GM19438 (cell line): ENCODE data around the gene NATD1.

Experiments used
- ATAC-seq: cut with Tn5 transposase; IDR thresholded peaks from one replicate; pipeline ENCODE4 v1.9.1; 2021; ENCODE audit warnings: low read depth; ENCODE audit not compliant: unreplicated experiment

The NATD1 gene

DNA sequence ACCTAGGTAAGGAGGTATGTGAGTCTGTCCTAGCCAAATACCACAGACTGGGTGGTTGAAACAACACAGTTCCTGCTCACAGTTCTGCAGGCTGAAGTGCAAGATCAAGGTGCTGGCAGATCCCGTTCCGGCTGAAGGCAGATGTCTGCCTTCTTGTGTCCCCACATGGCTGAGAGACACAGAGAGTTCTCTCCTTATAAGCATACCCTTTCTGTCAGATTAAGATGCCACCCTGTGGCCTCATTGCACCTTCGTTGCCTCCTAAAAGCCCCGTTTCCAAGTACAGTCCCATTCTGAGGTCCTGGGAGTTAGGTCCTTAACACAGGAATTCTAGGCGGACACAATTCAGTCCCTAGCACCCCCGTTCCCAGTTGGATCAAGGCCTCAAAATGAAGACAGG is 30.1 kb downstream of the NATD1 start:
- no peak for ATAC-seq

DNA sequence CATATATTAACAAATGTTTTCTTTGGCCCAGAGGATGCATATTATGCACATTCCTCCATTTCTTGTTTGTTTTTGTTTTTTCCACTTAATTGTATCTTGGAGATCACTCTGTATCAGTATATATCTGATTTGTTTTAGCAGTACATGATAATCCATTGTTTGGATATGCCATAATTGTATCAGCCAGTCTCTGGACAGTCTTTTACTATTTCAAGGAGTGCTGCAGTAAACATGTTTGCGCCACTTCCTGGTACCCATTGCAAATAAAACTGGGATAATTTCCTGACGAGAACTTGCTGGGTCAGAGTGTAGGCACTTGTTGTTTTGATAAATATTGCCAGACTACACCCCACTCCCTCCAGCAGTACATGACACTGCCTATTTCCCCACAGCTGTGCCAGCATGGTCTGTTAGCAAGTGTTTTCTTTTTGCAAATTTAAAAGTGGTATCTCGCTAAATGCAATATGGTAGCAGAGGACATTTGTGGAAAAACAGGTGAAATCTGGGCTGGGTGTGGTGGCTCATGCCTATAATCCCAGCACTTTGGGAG is 34.3 kb downstream of the NATD1 start:
- no peak for ATAC-seq

DNA sequence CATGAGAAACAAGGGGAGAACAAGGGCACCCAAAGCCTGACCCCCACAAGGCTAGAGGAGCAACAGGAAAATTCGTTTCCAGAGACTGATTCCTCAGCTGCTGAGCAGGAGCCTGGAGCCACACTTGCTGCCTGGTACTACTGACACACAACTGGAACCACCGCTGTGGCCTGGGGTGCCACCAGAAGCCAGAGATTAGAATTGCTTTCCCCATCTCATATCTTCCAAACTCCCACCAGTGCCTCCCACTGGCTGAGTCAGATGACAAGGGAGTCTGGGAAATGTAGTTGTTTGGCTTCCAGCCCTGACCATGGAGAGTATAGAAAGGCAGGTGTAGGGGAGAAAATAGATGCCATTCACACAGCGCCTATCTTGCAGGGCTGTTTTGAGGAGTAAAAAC is 35.1 kb downstream of the NATD1 start:
- ATAC-seq, result no peak

DNA sequence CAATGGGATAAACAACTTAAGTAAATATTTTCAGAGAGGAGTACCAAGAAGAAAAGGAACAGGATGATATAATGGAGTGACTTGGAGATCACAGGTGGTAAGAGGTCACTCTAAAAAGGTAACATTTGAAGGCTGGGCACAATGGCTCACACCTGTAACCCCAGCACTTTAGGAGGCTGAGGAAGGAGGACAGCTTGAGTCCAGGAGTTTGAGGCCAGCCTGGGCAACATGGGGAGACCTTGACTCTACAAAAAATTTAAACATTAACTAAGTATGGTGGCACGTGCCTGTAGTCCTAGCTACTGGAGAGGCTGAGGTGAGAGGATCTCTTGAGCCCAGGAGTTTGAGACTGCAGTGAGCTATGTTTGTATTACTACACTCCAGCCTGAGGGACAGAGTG is 35.9 kb downstream of the NATD1 start:
- no peak for ATAC-seq

DNA sequence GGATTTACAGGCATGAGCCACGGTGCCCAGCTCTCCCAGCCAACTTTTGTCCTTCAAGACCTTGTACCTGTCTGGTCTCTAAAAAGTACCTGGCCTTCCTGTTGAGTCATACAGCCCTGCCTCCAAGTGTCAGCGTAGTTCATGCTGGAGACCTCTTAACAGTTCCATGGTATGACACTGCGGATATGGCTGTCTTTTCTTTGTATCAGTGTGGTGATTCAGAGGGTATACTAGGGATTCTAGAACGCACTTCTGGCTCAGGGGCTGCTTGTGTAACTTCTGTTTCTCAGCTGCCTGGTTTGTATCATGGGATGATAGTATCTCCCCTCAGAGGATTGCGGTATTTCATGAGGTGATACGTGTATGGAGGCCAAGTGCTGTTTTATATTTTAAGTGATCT is 37.3 kb downstream of the NATD1 start:
- no peak for ATAC-seq

DNA sequence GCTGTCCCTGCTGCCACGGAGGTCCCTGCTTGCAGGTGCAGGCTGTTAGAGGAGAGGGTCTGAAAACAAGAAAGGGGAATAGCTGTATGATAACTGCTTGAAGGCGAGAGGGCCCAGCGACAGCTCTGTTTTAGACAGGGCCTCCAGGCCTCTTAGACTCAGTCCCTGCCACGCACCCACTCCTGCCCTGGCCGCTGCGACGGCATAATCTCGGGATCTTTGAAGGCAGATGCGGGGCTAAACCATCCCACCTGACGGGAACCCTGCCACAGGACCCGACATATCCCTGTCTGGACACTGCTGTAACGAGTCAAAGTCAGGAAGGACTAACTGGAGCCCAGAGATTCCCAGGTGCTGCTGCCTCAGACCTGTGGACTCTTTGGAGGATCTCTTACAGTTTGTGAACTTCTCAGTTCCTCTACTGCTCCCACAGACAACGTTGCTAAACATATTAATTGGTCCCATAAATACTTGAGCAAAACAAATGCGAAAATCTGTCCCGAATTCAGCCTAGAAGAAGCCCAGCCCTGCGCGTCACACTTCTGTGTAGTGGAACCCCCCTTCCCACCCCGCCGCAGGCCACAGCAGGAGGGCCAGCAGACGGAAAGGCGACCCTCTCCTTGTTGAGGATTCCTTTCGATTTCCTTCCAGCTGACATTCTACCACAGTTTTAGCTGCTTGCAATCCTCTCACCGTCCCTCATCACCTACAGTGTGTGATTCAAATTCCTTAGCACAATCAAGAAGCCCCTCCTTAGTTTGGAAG is 38.3 kb downstream of the NATD1 start:
- ATAC-seq, result peak; percentile 21

DNA sequence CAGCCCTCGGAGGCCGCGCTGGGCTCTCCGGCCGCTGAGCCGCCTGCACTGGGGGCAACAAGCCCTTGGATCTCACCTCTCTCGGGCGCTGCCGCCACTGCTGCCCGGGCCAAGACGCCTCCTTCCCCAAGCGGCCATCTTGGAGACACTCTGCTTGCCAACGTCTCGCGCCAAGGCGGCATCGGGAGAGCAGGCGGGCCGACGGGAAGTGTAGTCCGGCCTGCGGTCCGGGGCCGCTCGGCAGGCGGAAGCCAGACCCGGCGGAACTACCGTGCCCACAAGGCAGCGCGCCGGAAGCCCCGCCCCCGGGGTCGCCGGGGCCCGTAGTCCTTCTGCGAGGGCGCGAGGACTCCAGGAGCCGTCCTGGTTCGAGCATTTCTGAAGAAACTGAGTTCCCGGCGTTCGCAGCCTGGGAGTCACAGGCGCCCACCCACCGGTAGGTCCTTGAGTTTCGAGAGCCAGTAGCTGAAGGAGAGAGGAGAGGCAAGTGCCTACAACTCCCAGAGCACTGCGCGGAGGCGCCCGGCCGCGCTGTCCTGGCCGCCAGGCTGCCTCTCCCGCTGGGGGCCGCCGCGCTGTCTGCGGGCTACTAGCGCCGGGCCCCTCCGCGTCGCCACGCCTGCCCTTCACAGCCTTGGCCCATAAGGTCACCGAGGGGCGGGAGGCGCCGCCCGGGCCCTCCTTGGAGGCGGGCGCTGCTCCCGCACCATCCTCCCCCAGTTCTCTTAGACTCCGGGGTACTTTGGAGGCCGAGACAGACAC is 39.0 kb downstream of the NATD1 start, which contains the start of gene TMEM11:
Gene TMEM11 (minus strand): TSS at position 147 of the 762 bp plus-strand sequence. CDS start 9 bp downstream, at position 138.
- ATAC-seq, result peak; percentile 84

DNA sequence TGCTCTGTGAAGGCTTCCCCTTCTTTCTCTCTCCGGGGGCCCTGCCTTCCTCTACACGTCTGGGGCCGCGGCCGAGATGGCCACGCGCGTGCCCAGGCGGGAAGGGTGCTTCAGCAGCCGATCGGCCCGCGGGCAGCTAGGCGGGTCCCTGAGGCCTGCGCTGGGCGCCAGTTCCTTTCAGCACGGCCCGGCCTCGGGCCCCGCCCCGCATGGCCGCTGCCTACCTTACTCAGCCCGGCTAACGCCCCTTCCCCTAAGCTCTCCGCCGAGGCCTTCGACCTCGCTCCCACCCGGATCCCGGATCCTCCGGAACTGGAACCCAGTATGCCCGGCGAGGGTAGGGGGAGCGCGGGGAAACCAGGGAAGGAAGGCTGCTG is 39.6 kb downstream of the NATD1 start:
- peak; percentile 8 for ATAC-seq

DNA sequence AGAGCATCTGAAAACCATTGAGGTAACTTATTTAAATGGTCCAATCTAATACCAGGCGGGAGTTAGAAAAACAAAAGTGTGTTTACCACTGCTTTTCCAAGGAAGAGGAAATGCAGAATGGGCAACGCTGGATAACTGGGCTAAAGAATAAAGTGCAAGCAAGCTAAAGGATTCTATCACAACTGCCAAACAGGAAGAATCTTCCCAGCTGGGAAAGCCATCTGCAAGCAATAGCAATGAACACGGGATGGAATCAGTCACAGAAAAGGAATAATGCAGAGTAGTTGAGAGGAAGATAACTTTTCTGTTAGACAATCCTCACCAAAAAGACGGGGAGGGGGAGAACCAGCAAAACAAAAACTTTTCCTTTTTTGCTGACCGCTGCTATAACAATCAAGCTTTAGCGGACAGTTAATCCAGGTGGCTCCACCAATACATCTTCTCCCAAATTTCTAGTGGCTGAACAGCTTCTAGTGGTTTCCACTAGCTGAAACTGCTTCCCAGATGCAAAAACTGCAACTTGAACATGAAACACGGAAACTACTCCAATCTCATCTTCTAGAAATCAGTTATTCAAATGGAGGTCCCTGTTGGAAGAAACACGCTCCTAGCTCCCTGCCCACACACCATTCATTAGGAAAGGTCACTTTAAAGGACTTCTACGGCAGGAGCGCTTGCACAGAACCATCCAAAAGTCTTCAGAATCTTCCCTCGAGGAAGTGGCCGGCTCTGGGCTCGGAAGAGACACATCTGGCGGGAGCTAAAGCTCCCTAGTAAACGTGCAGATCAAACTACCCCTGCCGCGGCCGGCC is 40.2 kb downstream of the NATD1 start:
- ATAC-seq, result no peak

DNA sequence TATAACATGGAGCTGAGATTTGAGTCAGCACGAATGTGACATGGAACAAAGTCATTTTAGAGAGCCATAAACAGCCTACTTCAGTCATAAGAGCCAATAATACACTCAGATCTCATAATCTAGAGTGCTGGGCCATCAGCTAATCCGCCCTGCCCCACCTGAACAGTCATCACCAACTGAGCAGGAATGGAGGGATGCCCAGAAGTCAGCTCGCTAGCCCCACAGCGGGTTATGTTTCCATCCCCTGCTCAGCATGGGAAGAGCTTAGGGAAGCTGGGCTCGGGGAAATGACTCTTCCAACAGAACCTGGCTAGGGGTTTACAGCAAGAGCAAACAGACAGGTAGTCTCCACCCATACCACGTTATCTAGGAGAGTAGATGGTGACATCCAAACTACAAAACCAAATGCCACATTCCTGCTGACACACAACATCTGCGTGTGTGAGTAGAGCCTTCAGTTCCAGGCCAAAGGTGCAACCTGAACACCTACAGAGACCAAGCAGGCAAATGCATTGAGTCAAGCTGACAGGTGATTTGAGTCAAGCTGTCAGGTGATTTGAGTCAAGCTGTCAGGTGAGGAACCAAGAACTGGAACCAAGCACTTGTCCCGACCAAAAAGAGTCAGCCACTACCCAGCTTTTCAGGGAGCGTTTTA is 41.3 kb downstream of the NATD1 start:
- ATAC-seq, result no peak

DNA sequence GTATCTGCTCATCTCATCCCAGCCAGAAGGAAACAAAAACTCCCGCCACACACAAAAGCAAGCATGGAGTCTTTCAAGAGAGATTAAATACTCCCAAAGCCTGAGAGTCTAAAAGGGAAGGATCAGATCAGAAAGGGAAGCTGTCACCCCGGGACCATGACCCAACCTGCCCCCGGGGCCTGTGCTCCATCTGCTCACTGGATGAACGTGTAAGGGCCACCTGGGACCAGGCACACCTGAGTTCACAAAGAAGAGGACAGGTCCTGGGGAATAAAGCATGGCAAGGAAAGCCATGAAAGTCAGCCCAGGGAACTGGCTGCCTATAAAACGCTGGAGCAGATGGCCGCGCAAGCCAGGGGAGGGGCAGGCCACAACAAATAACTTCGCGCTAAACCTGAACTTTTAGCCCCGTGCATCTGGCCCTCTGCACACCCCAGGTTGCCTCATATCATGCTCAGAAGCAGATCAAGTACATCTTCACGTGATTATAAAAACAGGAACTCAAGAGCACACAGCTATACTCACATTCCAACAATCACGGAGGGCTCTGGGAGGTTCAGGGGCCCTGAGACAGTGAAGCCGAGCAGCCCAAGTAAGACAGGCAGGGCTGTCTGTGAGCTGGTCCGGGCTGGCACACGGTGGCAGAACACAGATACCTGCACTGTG is 42.7 kb downstream of the NATD1 start:
- ATAC-seq, result no peak

DNA sequence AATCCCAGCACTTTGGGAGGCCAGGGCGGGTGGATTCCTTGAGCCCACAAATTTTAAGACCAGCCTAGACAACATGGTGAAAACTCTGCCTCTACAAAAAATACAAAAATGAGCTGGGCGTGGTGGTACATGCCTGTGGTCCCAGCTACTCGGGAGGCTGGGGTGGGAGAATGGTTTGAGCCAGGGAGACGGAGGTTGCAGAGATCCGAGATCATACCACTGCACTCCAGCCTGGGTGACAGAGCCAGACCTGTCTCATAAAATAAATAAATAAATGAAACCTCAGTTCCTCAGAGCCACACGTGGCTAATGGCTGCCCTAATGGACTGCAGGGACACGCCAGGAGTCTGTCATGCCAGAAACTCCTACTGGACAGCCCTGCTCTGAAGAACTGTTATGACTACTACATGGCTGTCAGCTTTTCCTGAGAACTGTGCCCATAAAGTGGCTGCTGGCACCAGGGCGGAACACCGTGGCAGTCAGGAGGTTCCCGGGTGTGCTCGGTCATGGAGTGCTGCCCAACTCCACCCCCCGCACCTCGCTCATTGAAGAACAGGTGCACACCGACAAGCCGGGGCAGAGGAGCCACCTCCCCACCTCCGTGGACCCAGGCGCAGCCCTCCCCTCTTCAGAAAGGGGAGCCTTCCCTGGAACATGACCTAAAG is 43.6 kb downstream of the NATD1 start:
- no peak for ATAC-seq

DNA sequence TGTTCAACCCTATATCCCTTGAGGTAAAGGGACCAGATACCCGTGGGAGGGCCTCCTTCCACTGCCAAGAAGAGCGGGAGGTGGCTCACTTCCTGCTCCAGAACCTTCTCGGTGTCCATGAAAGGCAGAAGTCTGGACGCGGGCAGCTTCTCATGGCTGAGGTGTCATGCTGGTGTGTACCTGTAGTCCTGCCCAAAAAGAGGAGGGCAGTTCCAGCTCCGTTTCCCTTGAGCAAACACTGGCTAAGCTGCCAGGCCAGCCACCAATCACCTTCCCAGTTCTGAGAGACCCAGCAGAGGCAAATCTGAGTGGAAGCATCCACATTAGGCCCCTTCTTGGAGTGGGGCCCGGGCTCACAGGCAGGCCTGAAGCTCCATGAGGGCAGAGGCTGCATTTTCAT is 44.9 kb downstream of the NATD1 start:
- ATAC-seq, result no peak

DNA sequence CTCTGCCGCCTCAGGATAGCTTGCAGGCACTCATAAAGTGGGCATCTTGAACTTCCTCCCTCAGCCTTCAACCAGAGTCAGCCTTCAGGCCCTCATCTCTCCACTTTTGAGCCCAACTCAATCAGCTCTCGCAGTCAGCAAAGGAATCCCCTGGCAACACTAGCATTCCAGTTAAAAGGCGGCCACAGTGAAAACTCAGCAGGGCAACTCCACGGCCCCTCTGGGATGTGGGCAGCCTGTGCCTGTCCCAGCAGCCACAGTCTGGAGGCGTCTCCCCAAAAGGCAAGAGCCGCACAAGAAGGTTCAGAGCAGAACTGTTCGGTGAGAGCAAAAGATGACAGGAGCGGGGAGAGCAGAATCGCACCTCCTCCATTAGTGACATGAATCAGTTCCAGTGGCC is 48.3 kb downstream of the NATD1 start:
- ATAC-seq, result no peak

DNA sequence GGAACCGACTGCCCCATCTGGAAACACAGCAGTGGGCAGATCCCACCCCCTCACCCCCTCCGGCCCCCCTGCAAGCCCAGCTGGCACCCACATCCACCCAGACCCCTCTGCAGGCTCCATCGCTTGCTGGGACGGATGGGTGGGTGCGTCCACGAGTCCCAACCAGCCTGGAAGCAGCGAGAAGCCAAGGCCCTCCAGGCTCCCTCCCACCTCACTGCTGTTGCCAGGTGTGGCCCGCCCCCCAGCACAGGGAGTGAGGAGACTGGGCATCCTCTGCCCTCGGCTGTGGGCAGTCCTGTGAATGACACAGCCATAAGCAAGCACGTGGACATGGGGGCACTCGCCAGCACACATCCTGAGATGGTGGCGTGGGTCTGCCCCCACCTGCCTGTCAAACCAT is 50.7 kb downstream of the NATD1 start:
- no peak for ATAC-seq

DNA sequence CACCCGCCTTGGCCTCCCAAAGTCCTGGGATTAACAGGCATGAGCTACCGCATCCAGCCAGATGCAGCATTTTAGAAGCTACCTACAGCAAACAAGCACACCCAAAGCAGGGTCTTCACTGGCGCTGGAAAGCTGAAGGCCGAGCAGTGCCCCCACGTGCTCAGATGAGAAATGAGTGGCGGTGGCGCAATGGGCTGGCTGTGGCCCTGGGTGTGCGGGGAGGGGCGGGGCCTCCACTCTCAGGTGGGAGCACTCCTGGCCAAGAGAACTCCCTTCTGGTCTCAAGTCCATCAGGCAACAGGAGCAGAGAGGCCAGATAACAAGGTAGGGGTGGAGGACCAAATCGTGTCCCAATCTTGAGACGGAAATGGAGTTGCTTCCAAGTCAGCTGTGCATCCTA is 51.3 kb downstream of the NATD1 start:
- no peak for ATAC-seq

DNA sequence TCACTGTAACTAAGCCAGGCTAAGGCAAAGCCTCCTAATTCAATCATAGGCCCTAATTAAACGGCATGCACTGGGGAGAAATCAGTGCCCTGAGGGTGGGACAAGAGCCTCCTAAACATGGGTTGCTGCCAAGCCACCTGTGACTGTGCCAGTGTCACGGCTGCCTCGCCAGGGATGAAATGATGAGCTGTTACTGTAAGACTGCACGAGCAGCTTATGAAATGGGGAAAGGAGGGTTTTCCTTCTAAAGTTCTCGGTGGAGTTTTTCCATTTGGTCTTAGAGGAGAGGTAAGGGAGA is 52.0 kb downstream of the NATD1 start:
- no peak for ATAC-seq

DNA sequence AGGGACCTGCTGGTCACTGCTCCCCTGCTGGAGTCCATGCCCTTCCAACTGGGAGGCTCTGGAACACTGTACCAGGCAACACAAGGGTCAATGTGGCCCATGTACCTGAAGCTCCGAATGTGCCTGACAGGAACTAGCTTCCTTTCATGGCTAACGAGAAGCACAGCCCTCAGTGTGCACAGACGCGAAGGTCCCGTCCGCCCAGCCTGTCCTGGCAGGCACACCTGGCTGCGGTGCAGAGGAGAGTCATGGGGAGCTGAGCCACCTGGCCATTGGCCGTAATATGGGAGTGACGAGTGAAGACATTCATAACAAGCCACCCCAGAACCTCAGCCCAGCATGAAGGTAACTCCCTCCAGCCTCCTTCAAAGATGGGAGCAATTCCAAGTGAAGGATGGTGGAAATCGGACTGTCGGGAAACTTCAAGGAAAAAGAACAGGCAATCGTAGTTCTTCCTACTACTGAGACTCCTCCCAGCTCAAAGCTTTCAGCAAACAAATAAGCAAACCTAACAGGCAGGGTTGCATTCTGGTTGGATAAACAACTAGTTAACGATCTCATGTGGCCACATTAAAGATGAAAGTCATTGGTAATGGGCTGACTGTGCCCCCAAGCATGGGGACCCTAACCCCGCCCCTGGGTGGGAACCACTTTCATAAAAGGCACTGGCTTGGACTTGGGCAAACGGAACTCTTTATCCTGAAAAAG is 52.5 kb downstream of the NATD1 start:
- ATAC-seq, result no peak

DNA sequence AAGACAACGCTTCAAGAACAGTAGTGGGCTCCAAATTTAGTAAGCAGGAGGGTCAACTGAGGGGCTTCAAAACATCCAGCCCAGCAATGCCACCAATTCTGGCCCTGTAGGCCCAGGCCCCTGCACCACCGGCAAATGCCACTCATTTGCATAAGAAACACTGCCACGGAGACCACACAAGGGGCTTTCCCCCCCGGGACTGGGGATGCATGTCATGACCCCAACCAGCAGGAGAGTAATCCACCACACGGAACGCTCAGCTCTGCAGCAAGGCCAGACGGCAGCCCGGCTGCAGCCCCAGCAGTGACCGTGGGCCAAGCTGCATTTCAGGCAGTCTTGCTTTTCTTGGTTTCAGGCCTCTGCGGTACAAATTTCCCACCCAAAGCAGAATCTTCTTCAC is 53.4 kb downstream of the NATD1 start:
- ATAC-seq, result no peak
